Endothelial cell of umbilical vein (primary cell): ENCODE data around the gene CHMP4B. TPM values are rescaled to one million over a fixed set of nuclear protein-coding genes. Genes with fewer than 3 reads are reported as not detected.

Experiments used
- BruUV-seq: library from RNA; stranded (reverse); fragments of 400-500 nt; replicated peaks from 2 replicates; lab custom pipeline; 2021; lab: Mats Ljungman, UMichigan
- CTCF ChIA-PET: fragments of 300-600, 350-600 bp; sonication (Branson Sonifier 250); formaldehyde crosslinking; loops from one replicate; lab custom pipeline; 2021; ENCODE audit warnings: antibody characterized with exemption, inconsistent platforms; lab: Charles Lee
- POLR2A ChIA-PET: fragments of 300-600, 350-600 bp; sonication (Branson Sonifier 250); formaldehyde crosslinking; loops from one replicate; lab custom pipeline; 2021; ENCODE audit warnings: antibody characterized with exemption, inconsistent platforms; lab: Charles Lee
- DNase-seq: peaks from one replicate; pipeline ENCODE4 v3.0.0-alpha.2; 2011; ENCODE audit warnings: low read depth, low spot score
- FAIRE-seq: peaks from 2 replicates; lab custom pipeline; 2011; peaks lifted over from hg19 to GRCh38; lab: Jason Lieb, UNC
- H2AFZ ChIP-seq: 2 replicates; pipeline ENCODE4 v1.6.0; 2012; ENCODE audit warnings: low read depth, low read length, control low read depth, inconsistent platforms
- H3K27ac ChIP-seq: 2 replicates; pipeline ENCODE4 v1.5.1; 2011; ENCODE audit warnings: low read depth, mild to moderate bottlenecking, control low read depth, low read length, moderate library complexity; ENCODE audit not compliant: insufficient read depth
- H3K27me3 ChIP-seq, 2 experiments: 2 replicates each; pipeline versions ENCODE4 v1.6.0 to v1.6.1; 2011; ENCODE audit warnings: low read length in 2 of 2, mixed read lengths in 1 of 2; ENCODE audit not compliant: control insufficient read depth in 2 of 2, insufficient read depth in 2 of 2
- H3K36me3 ChIP-seq, 2 experiments: 2 replicates in 1 of 2; 3 replicates in 1 of 2; pipeline ENCODE4 v1.5.1; 2011; ENCODE audit warnings: low read length in 2 of 2, mild to moderate bottlenecking in 1 of 2, moderate library complexity in 1 of 2; ENCODE audit not compliant: control insufficient read depth in 2 of 2, insufficient read depth in 2 of 2; ENCODE audit errors: extremely low read depth in 1 of 2
- H3K4me1 ChIP-seq: 3 replicates; pipeline ENCODE4 v1.5.1; 2011; ENCODE audit warnings: mild to moderate bottlenecking, low read length; ENCODE audit not compliant: control insufficient read depth, insufficient read depth; ENCODE audit errors: extremely low read depth
- H3K4me2 ChIP-seq: 2 replicates; pipeline ENCODE4 v1.6.1; 2011; ENCODE audit warnings: low read length, control low read depth, mixed read lengths; ENCODE audit not compliant: insufficient read depth
- H3K4me3 ChIP-seq, 3 experiments: fragments of 200-600 bp in 1 of 3; sonication (generic), shearing (Covaris generic) in 1 of 3; replicated peaks in 1 of 3; 2 replicates each; pipeline ENCODE4 v1.5.1; 2011 to 2016; ENCODE audit warnings: control low read depth in 3 of 3, low read length in 3 of 3, mild to moderate bottlenecking in 2 of 3, inconsistent platforms in 1 of 3, low read depth in 1 of 3, moderate library complexity in 1 of 3; ENCODE audit not compliant: insufficient read depth in 1 of 3
- H3K79me2 ChIP-seq: 2 replicates; pipeline ENCODE4 v1.6.0; 2012; ENCODE audit warnings: low read length, inconsistent platforms; ENCODE audit not compliant: control insufficient read depth, insufficient read depth
- H3K9ac ChIP-seq: replicated peaks from 2 replicates; pipeline ENCODE3; 2011; ENCODE audit warnings: low read length, control low read depth; ENCODE audit not compliant: insufficient read depth; ENCODE audit errors: extremely low read depth
- H3K9me1 ChIP-seq: replicated peaks from 3 replicates; pipeline ENCODE4 v1.6.0; 2011; ENCODE audit warnings: mild to moderate bottlenecking, low read length; ENCODE audit not compliant: control insufficient read depth, insufficient read depth; ENCODE audit errors: extremely low read depth
- H3K9me3 ChIP-seq: replicated peaks from 2 replicates; pipeline ENCODE4 v1.5.1; 2012; ENCODE audit warnings: low read length, inconsistent platforms; ENCODE audit not compliant: control insufficient read depth, insufficient read depth
- H4K20me1 ChIP-seq: replicated peaks from 2 replicates; pipeline ENCODE3; 2011; ENCODE audit warnings: mild to moderate bottlenecking, low read length; ENCODE audit not compliant: control insufficient read depth, insufficient read depth; ENCODE audit errors: extremely low read depth
- CTCF ChIP-seq, 2 donors: IDR thresholded peaks; 1 replicate in 1 of 2; 2 replicates in 1 of 2; pipeline ENCODE4 v1.5.1; 2011; ENCODE audit warnings: low read length in 2 of 2, mild to moderate bottlenecking in 2 of 2, moderate library complexity in 2 of 2, control low read depth in 1 of 2, inconsistent platforms in 1 of 2, low read depth in 1 of 2; ENCODE audit not compliant: insufficient read depth in 1 of 2; ENCODE audit errors: extremely low read depth in 1 of 2
- EZH2 ChIP-seq: IDR thresholded peaks from 2 replicates; pipeline ENCODE4 v1.6.1; 2012; ENCODE audit warnings: borderline replicate concordance, low read depth, mild to moderate bottlenecking, moderate library complexity, low read length, inconsistent platforms; ENCODE audit not compliant: severe bottlenecking
- FOS ChIP-seq: IDR thresholded peaks from 2 replicates; pipeline ENCODE4 v1.6.1; 2011; ENCODE audit warnings: mild to moderate bottlenecking, low read length, moderate library complexity, borderline replicate concordance; ENCODE audit not compliant: insufficient read depth
- GATA2 ChIP-seq: IDR thresholded peaks from 2 replicates; pipeline ENCODE4 v1.7.0; 2011; ENCODE audit warnings: low read depth, mild to moderate bottlenecking, moderate library complexity, mixed read lengths, low read length; ENCODE audit not compliant: insufficient read length, insufficient read depth
- JUN ChIP-seq: IDR thresholded peaks from 2 replicates; pipeline ENCODE4 v1.6.1; 2011; ENCODE audit warnings: borderline replicate concordance, low read depth; ENCODE audit not compliant: insufficient read length, insufficient read depth
- MAX ChIP-seq: IDR thresholded peaks from 2 replicates; pipeline ENCODE4 v1.6.1; 2011; ENCODE audit not compliant: insufficient read depth, insufficient read length
- MYC ChIP-seq: IDR thresholded peaks from one replicate; pipeline ENCODE4 v1.6.1; 2011; ENCODE audit warnings: mild to moderate bottlenecking, low read depth, low read length
- POLR2A ChIP-seq: IDR thresholded peaks from 2 replicates; pipeline ENCODE4 v1.6.1; 2012; ENCODE audit warnings: low read depth, mild to moderate bottlenecking, control low read depth, low read length
- POLR2AphosphoS5 ChIP-seq: IDR thresholded peaks from 2 replicates; pipeline ENCODE4 v1.6.1; 2012; ENCODE audit warnings: low read depth, mild to moderate bottlenecking, control low read depth, low read length, moderate library complexity; ENCODE audit not compliant: insufficient read depth
- dilution Hi-C: fragments of 300-500 bp; cut with MboI; formaldehyde crosslinking; loops from one replicate; pipeline ENCODE4 v1.15.0; 2019; ENCODE audit warnings: low sequenced_read_pairs; ENCODE audit not compliant: extremely low pct_ligation_motif_present
- intact Hi-C: fragments of 100-400 bp; cut with micrococcal nuclease; formaldehyde crosslinking; loops from one replicate; pipeline ENCODE4 v1.10.0; 2022
- polyA plus RNA-seq, 4 experiments: library from polyadenylated mRNA; depleted of rRNA in 3 of 4; stranded (reverse) in 3 of 4; unstranded in 1 of 4; fragments of >200 nt; gene quantifications; 2 replicates each; pipeline versions ENCODE4 v1.2.1 to v1.2.3, GENCODE V29; 2011 to 2012; ENCODE audit warnings: missing spikeins in 1 of 4
- total RNA-seq: library from RNA; stranded (reverse); gene quantifications from 2 replicates; pipeline ENCODE4 v1.2.3, GENCODE V29; 2021

Gene CHMP4B
- total and polyA plus RNA-seq, 2 donors (not counting 3 experiments of a cell fraction or from before 2014, with no cell fraction given): 64.7 to 112 TPM

- TF ChIP-seq POLR2AphosphoS5 (no peak), CTCF (IDR thresholded peaks at IDR 0.05; ENCODE audit: extremely low read depth in 1 of 2, insufficient read depth in 1 of 2, low read depth in 1 of 2, low read length in 2 of 2) (no peak), POLR2A (no peak), GATA2 (no peak), MYC (no peak), JUN (no peak), EZH2 (no peak), FOS (no peak), MAX (no peak)
- intact Hi-C loops (no loop called here), dilution Hi-C loops (no loop called here)
- ChIA-PET POLR2A (no interaction called here), CTCF (no interaction called here)
- H4K20me1 ChIP-seq: no peaks in the 10 kb centered on the region
- no peak overlapping the region for H3K4me3 ChIP-seq
- H3K9ac ChIP-seq: no peak overlapping the region
- no peaks in the 10 kb centered on the region for H3K27me3 ChIP-seq
- no peak overlapping the region for H3K4me2 ChIP-seq
- DNase-seq (no peak), FAIRE-seq (no peak)
- H2AFZ ChIP-seq: no peak overlapping the region
- no peaks in the 10 kb centered on the region for H3K9me1 ChIP-seq
- peaks cover under 1% of the 10 kb centered on the region for H3K4me1 ChIP-seq
- no TSS peak for BruUV-seq
- H3K79me2 ChIP-seq: no peaks in the 10 kb centered on the region
- H3K27ac ChIP-seq: no peak overlapping the region
- H3K36me3 ChIP-seq: no peaks in the 10 kb centered on the region
- no peaks in the 10 kb centered on the region for H3K9me3 ChIP-seq
Measured at GRCh38 chr20:33781133-33781532, 30.0 kb upstream of the CHMP4B start.
